CD4-positive, CD25-positive, alpha-beta regulatory T cell (primary cell): ENCODE measurements around the gene C11orf21. TPM values are rescaled to one million over a fixed set of nuclear protein-coding genes. Genes with fewer than 3 reads are reported as not detected.
A peak's percentile ranks its signal among the peaks of the same experiment; 100 is the strongest.

Source experiments
- ATAC-seq, 2 donors: fragments of 150-1000 bp; cut with Tn5 transposase; one replicate each; pipeline ENCODE4 v1.10.0; 2021; ENCODE audit warnings: low read depth in 2 of 2, moderate number of reproducible peaks in 2 of 2, moderate library complexity in 1 of 2
- DNase-seq, 3 donors: peaks; one replicate each; pipeline versions ENCODE4 v3.0.0 to v3.0.0-alpha.2; 2012 to 2022; ENCODE audit warnings: mixed read lengths in 1 of 3
- H3K27ac ChIP-seq: one replicate; pipeline ENCODE4 v1.7.0; 2013; ENCODE audit warnings: mild to moderate bottlenecking, low read length; ENCODE audit not compliant: insufficient read depth, poor library complexity, severe bottlenecking
- H3K27me3 ChIP-seq: one replicate; pipeline ENCODE4 v1.7.0; 2013; ENCODE audit warnings: low read length; ENCODE audit not compliant: control insufficient read depth, insufficient read depth
- H3K36me3 ChIP-seq: one replicate; pipeline ENCODE4 v1.7.0; 2013; ENCODE audit warnings: mild to moderate bottlenecking, low read length, moderate library complexity; ENCODE audit not compliant: control insufficient read depth, insufficient read depth
- H3K4me1 ChIP-seq: 2 replicates; pipeline ENCODE4 v1.7.0; 2013; ENCODE audit warnings: mild to moderate bottlenecking, low read length; ENCODE audit not compliant: insufficient read depth, control insufficient read depth, poor library complexity, severe bottlenecking
- H3K4me3 ChIP-seq: one replicate; pipeline ENCODE4 v1.7.0; 2013; ENCODE audit warnings: low read depth, mild to moderate bottlenecking, low read length, moderate library complexity
- H3K9me3 ChIP-seq, 2 experiments: 1 replicate in 1 of 2; 2 replicates in 1 of 2; pipeline ENCODE4 v1.7.0; 2013; ENCODE audit warnings: low read length in 2 of 2, mild to moderate bottlenecking in 1 of 2, moderate library complexity in 1 of 2; ENCODE audit not compliant: control insufficient read depth in 2 of 2
- H3K27ac Mint-ChIP-seq, 3 donors: one replicate each; pipeline ENCODE4 v1.8.0; 2020 to 2022; ENCODE audit warnings: mild to moderate bottlenecking in 3 of 3, mixed read lengths in 3 of 3, moderate library complexity in 2 of 3
- H3K27me3 Mint-ChIP-seq: one replicate; pipeline ENCODE4 v1.8.0; 2022; ENCODE audit warnings: mild to moderate bottlenecking, mixed read lengths
- H3K36me3 Mint-ChIP-seq: one replicate; pipeline ENCODE4 v1.8.0; 2020; ENCODE audit warnings: mixed read lengths
- H3K4me1 Mint-ChIP-seq, 4 donors: one replicate each; pipeline ENCODE4 v1.8.0; 2020 to 2022; ENCODE audit warnings: mixed read lengths in 4 of 4, mild to moderate bottlenecking in 1 of 4
- H3K4me3 Mint-ChIP-seq, 4 donors: one replicate each; pipeline ENCODE4 v1.8.0; 2020 to 2022; ENCODE audit warnings: mild to moderate bottlenecking in 4 of 4, mixed read lengths in 4 of 4, moderate library complexity in 3 of 4
- H3K9me3 Mint-ChIP-seq, 7 donors: one replicate each; pipeline ENCODE4 v1.8.0; 2020 to 2022; ENCODE audit warnings: mixed read lengths in 7 of 7, mild to moderate bottlenecking in 3 of 7, moderate library complexity in 2 of 7
- polyA plus RNA-seq, 4 donors: library from polyadenylated mRNA; unstranded; fragments of 300-500 nt; fragmentation: Illumina TruSeq; gene quantifications; one replicate each; pipeline ENCODE4 v1.2.3, GENCODE V29; 2021
- total RNA-seq: library from RNA; stranded (reverse); gene quantifications from one replicate; pipeline ENCODE4 v1.2.3, GENCODE V29; 2022

C11orf21 gene
- total and polyA plus RNA-seq, 5 donors from 2014 or later: 11.9 to 41.8 (median 16.8) TPM

- no peak for DNase-seq
- Histone ChIP-seq H3K9me3 (no peaks in the 10 kb centered on the region), H3K27ac (no peak overlapping the region), H3K4me3 (peak overlapping the region; percentile 8), H3K36me3 (no peaks in the 10 kb centered on the region), H3K27me3 (no peaks in the 10 kb centered on the region), H3K4me1 (peaks cover 40% of the 10 kb centered on the region)
- Mint-ChIP-seq H3K27ac (peak overlapping the region in 2 of 3 donors; percentile 55 to 82), H3K4me3 (peak overlapping the region; percentile 46 to 81 (median 74)), H3K27me3 (peaks cover 13% of the 10 kb centered on the region), H3K36me3 (no peaks in the 10 kb centered on the region), H3K4me1 (peaks cover 0 to 29% (median 14%) of the 10 kb centered on the region in 4 donors), H3K9me3 (no peaks in the 10 kb centered on the region)
- no peak for ATAC-seq
Measured at GRCh38 chr11:2265854-2266585, 35.7 kb downstream of the C11orf21 start.

- Mint-ChIP-seq H3K36me3 (no peaks in the 10 kb centered on the region), H3K27ac (peak overlapping the region in 1 of 3 donors; percentile 82), H3K4me3 (peak overlapping the region; percentile 46 to 81 (median 74)), H3K4me1 (peaks cover 0 to 27% (median 14%) of the 10 kb centered on the region in 4 donors), H3K27me3 (peaks cover 13% of the 10 kb centered on the region), H3K9me3 (no peaks in the 10 kb centered on the region)
- Histone ChIP-seq H3K4me1 (peaks cover 33% of the 10 kb centered on the region), H3K4me3 (peak overlapping the region; percentile 8), H3K27me3 (no peaks in the 10 kb centered on the region), H3K9me3 (no peaks in the 10 kb centered on the region), H3K27ac (no peak overlapping the region), H3K36me3 (no peaks in the 10 kb centered on the region)
- DNase-seq: peak in 1 of 3 donors; percentile 44
- peak; percentile 11 to 46 for ATAC-seq
Measured at GRCh38 chr11:2265396-2265795, 36.3 kb downstream of the C11orf21 start.

GRCh38 chr11:2264366-2265053 is 37.2 kb downstream of the C11orf21 start:
- Histone ChIP-seq H3K27ac (no peak overlapping the region), H3K9me3 (no peaks in the 10 kb centered on the region), H3K36me3 (no peaks in the 10 kb centered on the region), H3K4me1 (peaks cover 24% of the 10 kb centered on the region), H3K27me3 (no peaks in the 10 kb centered on the region), H3K4me3 (no peak overlapping the region)
- no peaks in the 10 kb centered on the region for H3K9me3 Mint-ChIP-seq
- DNase-seq: no peak
- H3K4me1 Mint-ChIP-seq: peaks cover 0 to 26% (median 14%) of the 10 kb centered on the region in 4 donors
- peaks cover 13% of the 10 kb centered on the region for H3K27me3 Mint-ChIP-seq
- H3K4me3 Mint-ChIP-seq: no peak overlapping the region
- peak overlapping the region in 1 of 3 donors; percentile 12 for H3K27ac Mint-ChIP-seq
- no peak for ATAC-seq
- no peaks in the 10 kb centered on the region for H3K36me3 Mint-ChIP-seq

GRCh38 chr11:2263724-2264360 is 37.9 kb downstream of the C11orf21 start:
- DNase-seq (no peak), ATAC-seq (no peak)
- H3K27ac Mint-ChIP-seq: no peak overlapping the region
- H3K9me3 ChIP-seq: no peaks in the 10 kb centered on the region
- peaks cover 0 to 26% (median 14%) of the 10 kb centered on the region in 4 donors for H3K4me1 Mint-ChIP-seq
- H3K27ac ChIP-seq: no peak overlapping the region
- no peaks in the 10 kb centered on the region for H3K9me3 Mint-ChIP-seq
- H3K4me3 Mint-ChIP-seq: no peak overlapping the region
- peaks cover 18% of the 10 kb centered on the region for H3K4me1 ChIP-seq
- H3K27me3 Mint-ChIP-seq: peaks cover 13% of the 10 kb centered on the region
- H3K36me3 Mint-ChIP-seq: no peaks in the 10 kb centered on the region
- no peaks in the 10 kb centered on the region for H3K36me3 ChIP-seq
- no peaks in the 10 kb centered on the region for H3K27me3 ChIP-seq
- H3K4me3 ChIP-seq: no peak overlapping the region

- H3K4me1 ChIP-seq: peaks cover 14% of the 10 kb centered on the region
- peaks cover 0 to 20% (median 13%) of the 10 kb centered on the region in 4 donors for H3K4me1 Mint-ChIP-seq
- H3K9me3 ChIP-seq: no peaks in the 10 kb centered on the region
- ATAC-seq (no peak), DNase-seq (no peak)
- no peak overlapping the region for H3K4me3 Mint-ChIP-seq
- H3K27me3 ChIP-seq: no peaks in the 10 kb centered on the region
- H3K4me3 ChIP-seq: no peak overlapping the region
- H3K36me3 ChIP-seq: no peaks in the 10 kb centered on the region
- H3K36me3 Mint-ChIP-seq: no peaks in the 10 kb centered on the region
- H3K27ac ChIP-seq: no peak overlapping the region
- H3K27ac Mint-ChIP-seq: no peak overlapping the region
- H3K9me3 Mint-ChIP-seq: no peaks in the 10 kb centered on the region
- peaks cover 9% of the 10 kb centered on the region for H3K27me3 Mint-ChIP-seq
Measured at GRCh38 chr11:2263071-2263565, 38.6 kb downstream of the C11orf21 start.

GRCh38 chr11:2262301-2263070 is 39.2 kb downstream of the C11orf21 start:
- Histone ChIP-seq H3K9me3 (no peaks in the 10 kb centered on the region), H3K4me3 (no peak overlapping the region), H3K27ac (no peak overlapping the region), H3K27me3 (no peaks in the 10 kb centered on the region), H3K36me3 (no peaks in the 10 kb centered on the region), H3K4me1 (peaks cover 14% of the 10 kb centered on the region)
- H3K27me3 Mint-ChIP-seq: peaks cover 5% of the 10 kb centered on the region
- no peak overlapping the region for H3K27ac Mint-ChIP-seq
- peaks cover 0 to 18% (median 13%) of the 10 kb centered on the region in 4 donors for H3K4me1 Mint-ChIP-seq
- no peak overlapping the region for H3K4me3 Mint-ChIP-seq
- DNase-seq: no peak
- H3K9me3 Mint-ChIP-seq: no peaks in the 10 kb centered on the region
- no peaks in the 10 kb centered on the region for H3K36me3 Mint-ChIP-seq
- no peak for ATAC-seq
